ENCODE measurements around the gene SLC45A2.
"Not testable (repeated sequence)": the region's sequence is repeated elsewhere in the genome, so short reads cannot be mapped to it uniquely, and the experiment has no call there.

Gene SLC45A2

GRCh38 chr5:34014626-34015025 lies 30.1 kb upstream of the SLC45A2 start:
- TF ChIP-seq CTCF (conservative IDR thresholded peaks at IDR 0.05; ENCODE audit: low read depth, low read length) = no peak
- no peak overlapping the region for H3K4me3 ChIP-seq (ENCODE audit: low read depth, low read length)
- no peak for DNase-seq (ENCODE audit: low read depth)

GRCh38 chr5:34013547-34013946 lies 29.1 kb upstream of the SLC45A2 start:
- H3K4me3 ChIP-seq (ENCODE audit: low read depth, low read length) = no peak overlapping the region
- no peak for DNase-seq (ENCODE audit: low read depth)
- TF ChIP-seq CTCF (conservative IDR thresholded peaks at IDR 0.05; ENCODE audit: low read depth, low read length) = no peak

GRCh38 chr5:34012791-34013190 lies 28.3 kb upstream of the SLC45A2 start:
- no peak overlapping the region for H3K4me3 ChIP-seq (ENCODE audit: low read depth, low read length)
- no peak for TF ChIP-seq CTCF (conservative IDR thresholded peaks at IDR 0.05; ENCODE audit: low read depth, low read length)
- no peak for DNase-seq (ENCODE audit: low read depth)

- no peak overlapping the region for H3K4me3 ChIP-seq (ENCODE audit: low read depth, low read length)
- no peak for DNase-seq (ENCODE audit: low read depth)
Observed at GRCh38 chr5:34011536-34011935, 27.0 kb upstream of the SLC45A2 start.

GRCh38 chr5:34010146-34010545 lies 25.7 kb upstream of the SLC45A2 start:
- not testable (repeated sequence) for DNase-seq (ENCODE audit: low read depth); H3K4me3 ChIP-seq (ENCODE audit: low read depth, low read length)

More at GRCh38 chr5:34011536-34011935, 27.0 kb upstream of the SLC45A2 start:
- TF ChIP-seq CTCF (conservative IDR thresholded peaks at IDR 0.05; ENCODE audit: low read depth, low read length) = no peak

GRCh38 chr5:34009610-34010009 lies 25.1 kb upstream of the SLC45A2 start:
- no peak for DNase-seq (ENCODE audit: low read depth)
- no peak for TF ChIP-seq CTCF (conservative IDR thresholded peaks at IDR 0.05; ENCODE audit: low read depth, low read length)

GRCh38 chr5:34008802-34009201 lies 24.3 kb upstream of the SLC45A2 start:
- peak overlapping the region; percentile 85 for H3K4me3 ChIP-seq (ENCODE audit: low read depth, low read length)
- peak; percentile 9 for DNase-seq (ENCODE audit: low read depth)
- TF ChIP-seq CTCF (conservative IDR thresholded peaks at IDR 0.05; ENCODE audit: low read depth, low read length) = no peak

More at GRCh38 chr5:34009610-34010009, 25.1 kb upstream of the SLC45A2 start:
- H3K4me3 ChIP-seq (ENCODE audit: low read depth, low read length) = no peak overlapping the region
